Diencephalon (tissue), 1 donor: ENCODE results near the gene GATAD2B. TPM values are rescaled to one million over a fixed set of nuclear protein-coding genes. Genes with fewer than 3 reads are reported as not detected.

Source experiments
- small RNA-seq: library from RNA; depleted of rRNA; stranded (forward); fragments of <200 nt; gene quantifications from one replicate; pipeline ENCODE3, GENCODE V24; 2014
- total RNA-seq: library from RNA; depleted of rRNA; stranded (reverse); fragments of >200 nt; gene quantifications from one replicate; pipeline ENCODE4 v1.2.3, GENCODE V29; 2014

The GATAD2B gene
- total RNA-seq, result 18.0 TPM

GRCh38 chr1:153922972-153923925 lies at the start of gene GATAD2B:
Gene GATAD2B (minus strand): TSS chr1:153922972. CDS start chr1:153828347, 94,625 bp downstream.

GRCh38 chr1:153967107-153967999 lies 44.6 kb upstream of the GATAD2B start, which contains the start of gene CREB3L4:
Gene CREB3L4 (plus strand): TSS chr1:153967902. CDS start chr1:153968526, 624 bp downstream.

GRCh38 chr1:153963030-153963849 lies 40.5 kb upstream of the GATAD2B start, which contains the start of gene SLC39A1:
Gene SLC39A1 (minus strand): TSS chr1:153963537. CDS start chr1:153962715, 822 bp downstream.

GRCh38 chr1:153958111-153958960 lies 35.6 kb upstream of the GATAD2B start, which contains the start of gene CRTC2:
Gene CRTC2 (minus strand): TSS chr1:153958612. CDS start chr1:153958497, 115 bp downstream.

GRCh38 chr1:153946622-153947241 lies 24.0 kb upstream of the GATAD2B start, which contains the start of gene DENND4B:
Gene DENND4B (minus strand): TSS chr1:153946718. CDS start chr1:153944374, 2,344 bp downstream.

GRCh38 chr1:153774780-153775457 lies 147.9 kb downstream of the GATAD2B start, which contains the start of gene SLC27A3:
Gene SLC27A3 (plus strand): TSS chr1:153775407. CDS start chr1:153775498, 91 bp downstream.

Small RNA genes lying within 50 kb of the gene (small RNA-seq; reads per million reads assigned to genes)
- gene AL831737.1, result not detected
- gene MIR6737, result not detected
- not detected for gene RF00019

Other genes starting within 250 kb of the GATAD2B start
- 0.46 TPM for gene NPR1, start 244.3 kb downstream of the GATAD2B start, total RNA-seq
- 47.5 TPM for gene INTS3, start 194.9 kb downstream of the GATAD2B start, total RNA-seq
- 15.9 TPM for gene SLC27A3, start 147.6 kb downstream of the GATAD2B start, total RNA-seq
- 24.9 TPM for gene DENND4B, start 23.7 kb upstream of the GATAD2B start, total RNA-seq
- gene CRTC2, start 35.6 kb upstream of the GATAD2B start, total RNA-seq, result 2.1 TPM
- 25.1 TPM for gene SLC39A1, start 40.6 kb upstream of the GATAD2B start, total RNA-seq
- 6.9 TPM for gene CREB3L4, start 44.9 kb upstream of the GATAD2B start, total RNA-seq
- 47.1 TPM for gene JTB, start 54.7 kb upstream of the GATAD2B start, total RNA-seq
- gene RAB13, start 63.4 kb upstream of the GATAD2B start, total RNA-seq, result 9.7 TPM
- gene RPS27, start 67.8 kb upstream of the GATAD2B start, total RNA-seq, result 1,449 TPM
- gene NUP210L, start 232.1 kb upstream of the GATAD2B start, total RNA-seq, result 0.23 TPM